ENCODE results near the gene AJAP1.

The AJAP1 gene

DNA sequence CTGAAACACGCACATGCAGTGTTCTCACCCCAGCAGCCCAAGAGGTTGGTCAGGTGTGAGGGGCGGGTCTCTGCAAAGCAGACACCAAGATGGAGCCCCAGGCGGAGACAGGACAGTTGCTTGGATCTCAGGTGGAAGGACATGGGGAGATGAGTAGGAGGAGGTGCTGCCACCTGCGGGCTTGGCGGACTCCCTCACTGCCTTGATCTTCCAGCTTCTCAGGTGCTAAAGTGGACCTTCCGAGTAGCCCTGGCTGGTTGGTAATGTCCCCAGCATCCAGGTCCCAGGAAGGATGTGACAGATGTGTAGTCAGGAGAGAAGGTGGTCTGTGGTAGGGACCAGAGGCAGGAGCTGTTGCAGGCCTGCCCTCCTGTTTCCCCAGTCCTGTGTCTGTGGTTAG is 114.1 kb downstream of the AJAP1 start:
- no peak for DNase-seq (ENCODE audit: low spot score)
- FAIRE-seq: no peak

DNA sequence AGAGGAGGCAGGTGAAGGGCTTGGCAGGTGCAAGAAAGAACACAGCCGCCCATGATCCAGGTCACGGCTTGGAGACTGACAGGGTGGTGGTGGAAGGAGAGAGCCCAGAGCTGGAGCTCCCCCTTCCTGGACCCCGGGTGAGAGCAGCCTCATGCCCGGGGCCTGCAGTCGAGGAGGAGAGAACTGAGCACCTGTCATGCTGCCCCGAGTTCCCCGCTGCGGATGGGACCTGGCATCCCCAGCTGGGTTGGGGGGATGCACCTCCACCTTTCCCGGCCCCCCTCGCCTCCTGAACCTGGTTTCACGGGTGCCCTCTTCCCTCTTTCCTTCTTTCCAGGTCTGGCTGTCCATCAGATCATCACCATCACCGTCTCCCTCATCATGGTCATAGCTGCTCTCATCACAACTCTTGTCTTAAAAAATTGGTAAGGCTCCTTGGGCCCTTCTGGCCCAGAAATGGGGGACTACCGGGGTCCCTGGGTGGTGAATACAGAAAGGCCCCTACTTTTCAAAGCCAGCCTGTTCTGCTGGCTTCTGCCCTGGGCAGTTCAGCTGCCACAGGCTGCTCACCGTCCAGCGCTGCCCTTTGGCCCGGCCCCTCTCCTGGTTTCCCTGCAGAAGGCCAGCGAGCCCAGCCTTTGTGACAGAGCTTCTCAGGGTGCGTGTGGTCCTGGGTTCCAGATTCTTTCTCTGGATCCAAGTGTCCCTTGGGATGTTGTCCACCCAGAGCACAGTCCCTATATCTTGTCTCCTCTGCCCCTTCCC is 115.3 kb downstream of the AJAP1 start:
- DNase-seq (ENCODE audit: low spot score) (no peak), FAIRE-seq (no peak)

DNA sequence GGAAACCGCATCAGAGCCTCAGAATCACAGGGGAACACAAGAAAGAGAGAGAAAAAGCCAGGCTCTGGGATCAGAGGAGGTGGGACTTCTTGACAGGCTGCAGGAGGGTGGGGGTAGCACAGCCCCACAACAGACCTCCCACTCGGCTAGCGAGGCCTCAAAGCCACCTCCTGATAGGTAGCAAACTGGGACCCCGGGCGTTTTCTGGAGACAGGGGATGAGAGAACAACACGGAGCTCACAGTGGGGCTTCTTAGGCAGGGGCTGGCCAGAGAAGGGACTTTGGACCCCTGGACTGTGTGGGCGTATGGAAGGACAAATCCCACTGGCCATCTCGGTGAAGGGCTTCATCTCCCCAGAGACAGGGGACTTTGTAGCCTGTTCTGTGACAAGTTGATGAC is 116.3 kb downstream of the AJAP1 start:
- no peak for FAIRE-seq
- no peak for DNase-seq (ENCODE audit: low spot score)

DNA sequence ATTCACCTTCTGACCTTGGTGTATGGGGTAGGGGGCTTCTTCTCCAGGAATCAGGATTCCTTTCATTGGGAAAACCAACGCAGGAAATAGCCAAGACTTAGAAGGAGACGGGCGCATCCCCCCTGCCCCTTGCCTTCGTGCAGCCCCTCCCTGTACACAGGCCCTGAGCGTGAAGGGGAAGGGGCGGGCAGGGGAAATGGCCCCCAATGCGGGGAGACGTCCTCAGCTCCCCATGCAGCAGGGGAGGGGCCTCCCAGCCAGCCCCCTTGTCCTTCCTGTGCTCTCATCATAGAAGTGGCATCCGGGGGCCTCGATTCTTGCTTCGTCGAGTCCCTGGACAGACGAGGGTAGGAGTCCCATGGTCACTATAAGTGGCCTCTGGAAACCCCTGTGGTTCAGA is 116.9 kb downstream of the AJAP1 start:
- no peak for FAIRE-seq
- no peak for DNase-seq (ENCODE audit: low spot score)

DNA sequence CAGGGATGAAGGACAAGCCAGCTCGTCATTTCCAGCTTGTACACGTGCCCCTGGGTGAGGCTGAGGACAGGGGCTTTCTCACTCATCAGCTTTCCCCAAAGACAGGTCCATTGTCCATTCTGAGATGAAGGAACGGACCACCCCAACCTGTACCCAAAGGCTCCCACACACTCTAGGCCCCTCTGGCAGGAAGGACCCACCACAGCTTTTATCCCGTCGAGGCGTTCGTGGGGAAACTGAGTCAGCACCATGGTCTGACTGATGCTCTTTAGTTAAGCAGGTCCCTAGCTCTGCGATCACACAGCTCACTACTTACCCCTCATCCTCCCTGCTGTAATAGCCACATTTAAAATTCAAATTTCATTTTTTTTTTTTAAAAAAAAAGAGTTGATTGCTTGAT is 117.3 kb downstream of the AJAP1 start:
- FAIRE-seq: no peak
- DNase-seq (ENCODE audit: low spot score): no peak

DNA sequence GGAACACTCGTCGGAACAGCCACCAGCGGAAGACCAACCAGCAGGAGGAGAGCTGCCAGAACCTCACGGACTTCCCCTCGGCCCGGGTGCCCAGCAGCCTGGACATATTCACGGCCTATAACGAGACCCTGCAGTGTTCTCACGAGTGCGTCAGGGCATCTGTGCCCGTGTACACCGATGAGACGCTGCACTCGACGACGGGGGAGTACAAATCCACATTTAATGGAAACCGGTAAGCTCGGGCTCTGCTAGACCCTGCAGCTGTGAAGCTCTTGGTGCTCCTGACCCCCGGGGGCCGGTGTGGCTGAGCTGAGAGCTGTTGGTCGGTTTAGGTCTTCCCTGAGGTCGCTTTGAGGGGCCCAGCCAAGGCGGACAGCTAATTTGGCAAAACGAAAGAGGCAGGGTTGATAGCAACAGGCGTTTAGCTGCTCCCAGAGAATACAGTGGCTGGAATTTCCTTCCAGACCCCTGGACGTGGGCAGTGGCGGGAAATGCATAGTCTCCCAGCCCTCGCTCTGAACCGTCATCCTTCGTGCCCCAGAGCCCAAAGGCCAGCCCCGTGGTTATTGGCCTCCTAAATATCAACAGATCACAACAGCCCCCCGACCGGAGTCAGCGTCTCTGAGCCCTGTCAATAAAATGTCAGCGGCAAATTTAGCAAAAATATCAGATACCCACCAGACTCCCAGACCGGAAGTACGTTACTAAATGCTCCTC is 118.0 kb downstream of the AJAP1 start:
- DNase-seq (ENCODE audit: low spot score) (no peak), FAIRE-seq (no peak)

DNA sequence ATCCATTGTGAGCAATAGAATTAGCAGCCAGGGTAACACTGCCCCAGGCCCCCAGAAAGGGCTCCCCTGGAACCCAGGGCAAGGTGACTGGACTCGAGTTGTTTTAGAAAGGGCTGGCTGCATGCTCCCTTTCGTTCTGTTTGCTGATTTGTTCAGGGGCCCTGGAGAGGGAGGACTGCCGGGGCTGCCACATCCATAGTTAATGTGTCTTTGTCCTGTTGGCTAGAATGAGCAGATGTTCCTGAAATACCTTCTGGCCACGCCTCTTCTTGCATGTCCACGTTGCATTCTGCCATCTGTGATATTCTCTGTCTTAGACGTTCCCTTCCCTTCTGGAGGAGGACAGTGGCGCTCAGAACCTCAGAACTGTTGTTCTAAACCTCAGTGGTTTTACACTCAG is 118.8 kb downstream of the AJAP1 start:
- DNase-seq (ENCODE audit: low spot score) (no peak), FAIRE-seq (no peak)

DNA sequence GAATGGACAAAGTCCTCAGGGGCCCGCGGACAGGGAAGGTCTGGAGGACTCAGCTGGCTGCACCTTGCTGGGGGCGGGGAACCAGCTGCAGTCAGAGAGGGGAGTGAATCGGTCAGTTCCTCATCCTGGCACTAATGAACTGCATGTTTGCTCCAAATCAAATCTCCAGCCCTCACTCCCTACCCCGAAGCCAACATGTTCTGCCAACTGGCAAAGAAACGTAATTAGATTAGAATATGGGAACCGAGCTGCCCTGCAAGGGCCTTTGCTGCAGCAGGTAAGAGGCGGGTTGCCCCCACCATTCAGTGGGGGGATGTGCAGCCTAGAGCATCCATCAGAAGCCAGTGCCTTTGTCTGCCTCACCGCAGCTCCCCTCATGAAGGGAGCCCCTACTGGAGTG is 121.1 kb downstream of the AJAP1 start:
- FAIRE-seq (no peak), DNase-seq (ENCODE audit: low spot score) (no peak)

DNA sequence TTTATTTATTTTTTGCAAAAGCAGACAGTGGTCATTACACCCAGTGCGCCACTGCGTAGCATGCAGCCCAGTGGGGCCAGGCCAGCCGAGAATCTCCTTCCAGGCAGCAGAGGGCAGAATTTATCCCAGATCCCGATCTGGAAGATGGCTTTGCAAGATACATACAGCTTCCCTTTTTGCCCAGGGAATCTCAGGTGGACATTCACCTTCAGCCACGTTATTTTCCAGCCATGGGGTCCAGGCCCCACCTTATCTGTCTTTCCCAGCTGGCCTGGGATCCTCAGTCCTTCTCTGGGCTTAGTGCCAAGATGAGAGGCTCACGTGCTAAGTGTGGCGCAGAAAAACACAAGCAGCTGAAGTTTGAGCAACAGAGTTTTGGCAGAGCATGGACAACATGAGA is 123.6 kb downstream of the AJAP1 start:
- no peak for DNase-seq (ENCODE audit: low spot score)
- FAIRE-seq: no peak

DNA sequence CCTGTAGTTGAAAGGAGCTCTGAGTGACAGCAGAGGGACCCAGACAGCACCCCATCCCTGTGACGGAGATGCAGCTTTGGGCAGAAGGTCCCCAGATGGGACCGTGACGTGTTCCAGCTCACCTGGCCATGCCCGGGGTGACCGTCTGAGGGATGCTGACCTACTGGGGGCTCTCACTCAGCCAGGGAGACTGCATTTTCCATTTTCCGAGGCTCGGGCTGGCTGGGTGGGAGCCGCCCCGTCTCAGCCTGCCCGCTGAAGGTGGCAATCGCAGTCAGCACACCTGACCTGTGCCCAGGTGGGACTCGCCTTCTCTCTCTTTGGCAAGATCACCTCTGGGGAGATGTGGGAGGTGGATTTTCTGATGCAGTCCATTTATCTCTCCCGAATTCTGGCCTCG is 127.2 kb downstream of the AJAP1 start:
- DNase-seq (ENCODE audit: low spot score) (no peak), FAIRE-seq (no peak)

DNA sequence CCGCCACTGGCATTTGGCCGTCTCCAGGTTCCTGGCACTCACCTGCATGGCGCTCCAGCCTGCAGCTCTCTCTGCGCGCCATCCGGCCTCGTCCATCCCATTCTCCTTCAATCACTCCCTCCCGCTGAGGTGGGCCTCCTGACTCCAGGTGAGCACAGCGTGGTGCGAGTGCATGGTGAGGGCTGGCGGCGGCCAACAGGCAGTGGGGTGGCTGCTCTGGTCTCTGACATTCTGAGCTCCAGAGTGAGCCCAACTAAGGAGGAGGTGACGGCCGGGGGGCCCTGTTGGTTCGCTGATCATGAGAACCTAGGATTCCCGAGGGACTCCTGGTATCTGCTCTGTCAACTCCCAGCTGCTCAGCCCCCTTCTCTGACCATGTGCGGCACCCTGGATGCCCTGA is 130.4 kb downstream of the AJAP1 start:
- FAIRE-seq (no peak), DNase-seq (ENCODE audit: low spot score) (no peak)

DNA sequence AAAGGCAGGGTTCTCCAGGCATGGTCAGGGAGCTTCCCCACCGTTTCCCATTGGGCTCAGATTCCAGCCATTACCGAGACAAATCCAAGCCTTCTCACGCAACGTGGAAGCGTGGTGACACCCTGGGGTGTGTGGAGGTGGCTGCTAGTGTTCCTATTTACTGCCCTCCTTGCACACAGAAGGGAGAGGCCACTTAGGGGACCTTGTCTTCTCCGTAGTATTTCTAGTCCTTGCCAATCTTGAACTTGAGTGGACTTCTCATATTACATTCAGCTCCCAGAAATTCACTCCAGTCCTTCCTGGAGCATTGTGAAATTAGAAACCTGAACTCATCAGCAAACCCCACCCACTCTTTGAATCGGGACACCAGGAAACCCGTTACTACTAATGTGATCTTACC is 131.6 kb downstream of the AJAP1 start:
- FAIRE-seq (no peak), DNase-seq (ENCODE audit: low spot score) (no peak)

DNA sequence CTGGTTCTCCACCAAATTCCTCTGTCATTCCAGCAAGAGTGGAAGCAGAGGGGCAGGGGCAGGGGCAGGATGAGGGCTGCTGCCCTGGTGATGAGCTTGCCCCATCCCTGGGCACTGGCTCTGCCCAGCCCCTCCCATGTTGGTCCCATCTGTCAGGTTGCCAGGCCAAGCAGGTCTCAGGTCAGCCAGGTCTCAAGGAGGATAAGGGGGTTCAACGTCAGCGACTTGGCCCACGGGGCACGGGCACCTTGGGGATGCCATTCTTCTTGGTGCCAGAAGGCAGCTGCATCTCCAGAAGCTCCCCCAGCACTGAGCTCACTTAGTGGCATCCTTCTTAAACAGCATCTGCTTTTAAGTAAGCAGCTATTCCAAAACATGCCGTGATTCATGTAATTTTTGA is 133.1 kb downstream of the AJAP1 start:
- DNase-seq (ENCODE audit: low spot score): no peak

DNA sequence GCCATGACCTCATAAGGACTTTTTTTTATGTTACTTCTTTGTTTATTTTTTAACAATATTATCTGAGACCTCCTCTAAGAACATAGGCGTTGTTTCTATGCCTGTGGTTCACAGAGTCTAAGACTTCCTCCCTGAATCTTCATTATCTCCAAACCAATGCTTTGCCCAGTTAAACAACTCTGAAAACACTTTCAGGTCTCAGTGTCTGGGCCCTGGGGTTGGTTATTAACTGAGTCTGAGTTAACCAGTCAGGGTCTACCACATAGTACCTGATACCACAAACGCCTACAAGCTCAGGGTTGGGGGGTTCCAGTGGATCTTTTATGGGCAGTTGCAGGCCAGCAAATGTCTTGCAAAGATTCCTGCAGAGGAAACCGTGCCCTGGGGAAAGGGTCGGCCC is 138.2 kb downstream of the AJAP1 start:
- FAIRE-seq: no peak
- no peak for DNase-seq (ENCODE audit: low spot score)

More for the DNA sequence above, 133.1 kb downstream of the AJAP1 start:
- FAIRE-seq: no peak

DNA sequence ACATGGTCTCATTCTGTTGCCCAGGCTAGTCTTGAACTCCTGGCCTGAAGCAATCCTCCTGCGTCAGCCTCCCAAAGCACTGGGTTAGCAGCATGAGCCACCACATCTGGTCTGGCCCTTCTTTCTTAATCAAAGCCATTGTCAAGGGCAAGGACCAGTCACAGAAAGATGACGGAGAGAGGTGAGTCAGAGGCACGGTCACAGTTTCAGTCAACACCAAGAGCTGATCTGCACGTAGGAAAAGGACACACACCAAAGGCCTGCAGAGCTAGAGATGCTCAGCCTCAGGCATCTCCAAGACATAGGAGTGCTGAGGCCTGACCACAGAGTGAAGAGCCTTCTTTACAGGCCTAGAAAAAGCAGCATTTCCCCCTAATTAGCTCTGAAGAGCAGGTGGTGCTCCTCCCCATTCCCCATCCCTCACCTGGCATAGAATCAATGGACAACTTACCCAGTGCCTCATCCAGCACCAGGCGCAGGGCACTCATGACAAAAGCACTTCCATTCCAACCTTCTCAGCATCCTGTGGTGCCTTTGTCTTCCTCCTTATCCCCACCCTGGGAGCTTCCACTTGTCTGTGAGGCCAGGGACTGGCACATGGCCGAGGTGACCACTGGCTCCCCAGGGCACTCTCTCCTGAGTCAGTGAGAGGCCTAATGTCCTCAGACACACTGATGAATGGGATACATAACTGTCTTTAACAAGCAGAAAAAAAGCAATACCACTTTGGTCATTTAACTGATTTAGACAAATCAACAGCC is 139.8 kb downstream of the AJAP1 start:
- FAIRE-seq: no peak
- no peak for DNase-seq (ENCODE audit: low spot score)

DNA sequence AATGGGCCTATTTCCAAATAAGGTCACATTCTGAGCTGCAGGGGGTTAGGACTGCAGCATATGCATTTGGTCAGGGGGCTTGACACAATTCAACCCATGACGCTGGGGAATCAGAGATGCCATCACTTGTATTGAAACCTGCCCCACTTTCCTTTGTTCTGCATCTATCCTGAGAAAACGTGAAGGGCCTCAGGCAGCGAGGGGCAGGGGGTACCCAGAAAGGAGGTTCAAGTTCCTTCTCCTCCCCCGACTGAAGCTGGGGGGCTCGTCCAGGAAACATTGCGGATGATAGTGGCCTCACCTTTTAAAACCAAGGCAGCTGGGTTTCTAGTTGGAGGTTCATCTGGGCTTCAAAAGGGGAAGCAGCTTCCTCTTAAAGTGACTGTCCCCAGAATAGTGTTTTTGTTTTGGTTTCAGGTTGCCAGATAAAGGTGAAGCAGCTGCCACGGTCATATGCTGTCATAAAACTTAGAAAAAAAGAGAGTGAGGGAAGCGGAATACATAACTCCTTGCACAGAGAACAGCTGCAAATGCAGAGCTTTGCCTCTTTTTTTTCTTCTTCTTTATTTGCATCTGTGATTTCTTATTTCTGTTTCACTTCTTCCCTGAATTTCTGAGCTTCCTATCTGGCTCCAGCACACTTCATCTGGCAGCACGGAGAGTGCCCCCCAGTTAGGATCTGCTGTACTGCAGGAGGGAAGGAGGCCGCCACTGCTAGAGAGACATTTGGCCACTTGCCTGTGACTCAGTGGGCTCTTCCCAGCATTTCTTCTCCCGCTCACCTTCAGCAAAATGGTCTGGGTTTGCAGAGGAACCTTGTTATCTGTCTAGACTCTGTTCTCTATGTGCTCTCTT is 142.0 kb downstream of the AJAP1 start:
- DNase-seq (ENCODE audit: low spot score): no peak
- FAIRE-seq: no peak

DNA sequence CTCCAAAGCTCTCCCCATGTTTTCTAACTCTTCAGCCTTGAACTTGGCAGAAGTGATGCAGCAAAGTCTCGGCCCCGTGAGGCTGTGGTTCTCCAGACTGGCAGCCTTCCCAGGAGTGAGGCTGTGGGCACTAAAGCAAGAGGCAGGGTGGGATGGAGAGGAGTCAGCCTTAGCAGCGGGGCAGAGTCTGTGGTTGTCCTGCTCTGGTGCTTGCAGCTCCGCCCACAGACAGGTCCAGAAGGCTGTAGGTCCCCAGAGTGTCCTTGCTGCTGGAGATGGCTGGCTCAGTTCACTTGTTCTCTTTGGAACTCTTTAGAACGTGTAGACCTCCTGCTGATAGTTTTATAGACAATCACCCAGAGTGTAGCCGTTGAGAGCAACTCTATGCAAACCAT is 142.6 kb downstream of the AJAP1 start:
- no peak for DNase-seq (ENCODE audit: low spot score)

DNA sequence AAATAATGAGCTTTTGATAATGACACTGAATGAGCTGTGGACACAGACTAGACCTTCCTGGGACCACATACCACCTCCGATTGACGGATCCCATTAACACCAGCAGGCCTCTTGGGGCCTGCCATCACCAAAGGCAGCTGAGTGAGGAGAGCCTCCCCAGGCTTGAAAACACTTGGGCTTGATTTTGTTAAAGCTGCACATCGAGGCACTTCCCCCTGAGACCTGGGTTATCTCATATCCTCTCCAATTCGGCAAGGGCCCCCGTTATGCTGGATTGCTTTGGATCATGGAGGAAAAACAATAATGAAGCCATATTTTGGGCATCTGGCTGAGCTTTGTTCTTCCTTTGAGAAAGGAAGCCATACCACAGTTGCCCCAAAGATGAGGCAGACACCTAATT is 143.0 kb downstream of the AJAP1 start:
- FAIRE-seq: no peak

More for the DNA sequence above, 142.6 kb downstream of the AJAP1 start:
- FAIRE-seq: no peak

DNA sequence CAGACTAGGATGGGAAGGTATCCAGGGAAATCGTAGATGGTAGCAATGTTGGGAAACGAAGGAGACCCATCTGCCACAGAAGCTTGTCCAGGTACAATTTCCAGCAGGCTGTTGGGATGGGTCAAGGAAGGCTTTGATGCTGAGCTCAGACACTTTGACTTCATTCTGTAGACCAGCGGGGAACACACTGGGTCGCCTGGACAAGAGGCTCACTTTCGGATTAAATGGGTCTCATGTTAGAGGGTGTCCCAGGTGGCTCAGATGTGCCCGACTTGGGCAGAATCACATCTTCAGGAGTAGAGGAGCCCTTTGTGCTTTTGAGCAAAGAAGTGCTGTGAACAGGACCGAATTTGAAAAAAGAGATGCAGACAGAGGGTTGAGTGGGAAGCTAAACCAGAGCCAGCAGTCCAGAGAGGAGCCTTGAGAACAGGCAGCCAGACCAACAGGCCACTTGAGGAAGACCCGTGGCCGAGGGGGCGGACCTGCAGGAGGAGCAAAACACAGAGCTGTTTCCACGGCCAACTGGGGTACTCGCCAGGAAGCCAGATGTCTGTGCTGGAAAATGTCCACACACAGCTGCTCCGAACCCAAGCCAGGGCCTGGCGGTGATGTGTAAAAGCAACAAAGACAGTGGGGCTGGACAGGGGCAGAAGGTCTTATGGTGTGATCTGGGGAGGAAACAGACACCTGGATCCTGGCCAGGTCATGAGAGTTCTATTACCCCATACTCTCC is 146.9 kb downstream of the AJAP1 start:
- DNase-seq (ENCODE audit: low spot score) (no peak), FAIRE-seq (no peak)

More for the DNA sequence above, 143.0 kb downstream of the AJAP1 start:
- no peak for DNase-seq (ENCODE audit: low spot score)

DNA sequence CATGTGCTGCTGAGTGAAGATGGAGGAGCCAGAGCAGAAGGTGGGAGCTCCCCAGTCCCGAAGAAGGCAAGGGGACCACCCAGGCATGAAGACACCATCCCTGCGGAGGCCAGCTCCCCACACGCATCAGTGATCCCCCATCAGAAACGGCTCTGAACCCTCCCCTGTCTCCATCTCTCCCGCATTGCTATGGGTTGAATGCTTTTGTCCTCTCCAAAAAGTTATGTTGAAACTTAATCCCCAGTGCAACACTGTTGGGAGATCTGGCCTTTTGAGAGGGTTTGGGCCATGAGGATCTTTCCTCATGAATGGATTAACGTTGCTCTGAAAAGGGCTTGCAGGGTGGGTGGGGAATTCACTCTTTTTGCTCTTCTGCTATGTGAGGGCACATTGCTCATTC is 147.6 kb downstream of the AJAP1 start:
- DNase-seq (ENCODE audit: low spot score) (no peak), FAIRE-seq (no peak)

DNA sequence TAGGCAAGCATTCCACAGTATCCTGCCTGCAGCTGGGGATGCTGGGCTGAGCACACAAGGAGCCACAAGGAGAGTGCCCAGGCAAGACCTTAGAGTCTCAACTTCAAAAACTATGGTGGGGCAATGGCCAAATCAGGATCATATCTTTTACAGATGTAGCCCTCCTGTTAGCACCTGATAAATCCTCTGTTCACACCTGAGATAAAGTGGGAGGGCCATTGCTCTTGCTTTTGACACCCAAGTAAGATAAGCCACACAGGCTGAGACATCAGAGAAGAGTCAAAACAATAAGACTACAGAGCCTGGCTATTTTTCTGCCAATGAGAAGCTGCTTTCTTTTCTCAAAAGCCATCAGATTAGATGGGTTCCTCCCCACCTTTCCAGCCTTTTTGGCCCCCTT is 148.9 kb downstream of the AJAP1 start:
- DNase-seq (ENCODE audit: low spot score) (no peak), FAIRE-seq (no peak)

Data from RCC 7860 (cell line).